Measurements from ENCODE around the gene ENO2. TPM values are rescaled to one million over a fixed set of nuclear protein-coding genes. Genes with fewer than 3 reads are reported as not detected.

Gene ENO2
- total and polyA plus RNA-seq, 4 donors: 1.1 to 3.1 (median 1.4) TPM

GRCh38 chr12:6867413-6868210 is 46.8 kb upstream of the ENO2 start, which contains the start of gene TPI1:
TPI1 (plus strand) TSS chr12:6867531; CDS start chr12:6867567, 36 bp downstream.
- TF ChIP-seq HNF4A (conservative IDR thresholded peaks at IDR 0.05) (peak; percentile 17 to 29), SP1 (IDR thresholded peaks at IDR 0.05) (peak; percentile 4), TAF1 (conservative IDR thresholded peaks at IDR 0.05) (peak; percentile 94), YY1 (IDR thresholded peaks at IDR 0.05) (peak; percentile 93), FOXA2 (IDR thresholded peaks at IDR 0.05) (no peak), EGR1 (IDR thresholded peaks at IDR 0.05; ENCODE audit: low read depth in 2 of 2) (no peak)
- TF ChIP-seq, protein P1, sequence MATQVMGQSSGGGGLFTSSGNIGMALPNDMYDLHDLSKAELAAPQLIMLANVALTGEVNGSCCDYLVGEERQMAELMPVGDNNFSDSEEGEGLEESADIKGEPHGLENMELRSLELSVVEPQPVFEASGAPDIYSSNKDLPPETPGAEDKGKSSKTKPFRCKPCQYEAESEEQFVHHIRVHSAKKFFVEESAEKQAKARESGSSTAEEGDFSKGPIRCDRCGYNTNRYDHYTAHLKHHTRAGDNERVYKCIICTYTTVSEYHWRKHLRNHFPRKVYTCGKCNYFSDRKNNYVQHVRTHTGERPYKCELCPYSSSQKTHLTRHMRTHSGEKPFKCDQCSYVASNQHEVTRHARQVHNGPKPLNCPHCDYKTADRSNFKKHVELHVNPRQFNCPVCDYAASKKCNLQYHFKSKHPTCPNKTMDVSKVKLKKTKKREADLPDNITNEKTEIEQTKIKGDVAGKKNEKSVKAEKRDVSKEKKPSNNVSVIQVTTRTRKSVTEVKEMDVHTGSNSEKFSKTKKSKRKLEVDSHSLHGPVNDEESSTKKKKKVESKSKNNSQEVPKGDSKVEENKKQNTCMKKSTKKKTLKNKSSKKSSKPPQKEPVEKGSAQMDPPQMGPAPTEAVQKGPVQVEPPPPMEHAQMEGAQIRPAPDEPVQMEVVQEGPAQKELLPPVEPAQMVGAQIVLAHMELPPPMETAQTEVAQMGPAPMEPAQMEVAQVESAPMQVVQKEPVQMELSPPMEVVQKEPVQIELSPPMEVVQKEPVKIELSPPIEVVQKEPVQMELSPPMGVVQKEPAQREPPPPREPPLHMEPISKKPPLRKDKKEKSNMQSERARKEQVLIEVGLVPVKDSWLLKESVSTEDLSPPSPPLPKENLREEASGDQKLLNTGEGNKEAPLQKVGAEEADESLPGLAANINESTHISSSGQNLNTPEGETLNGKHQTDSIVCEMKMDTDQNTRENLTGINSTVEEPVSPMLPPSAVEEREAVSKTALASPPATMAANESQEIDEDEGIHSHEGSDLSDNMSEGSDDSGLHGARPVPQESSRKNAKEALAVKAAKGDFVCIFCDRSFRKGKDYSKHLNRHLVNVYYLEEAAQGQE (IDR thresholded peaks at IDR 0.05): peak; percentile 92
- H3K9ac ChIP-seq (ENCODE audit: low read depth in 1 of 2, low read length in 2 of 2): peak within 1 kb of the TSS; percentile 66 to 81
- H3K9me3 ChIP-seq (ENCODE audit: control insufficient read depth in 4 of 4, low read length in 3 of 4): no peaks in the 10 kb centered on the region
- H3K27me3 ChIP-seq (ENCODE audit: control insufficient read depth in 4 of 4, insufficient read depth in 4 of 4, low read length in 3 of 4): no peaks in the 10 kb centered on the region
- under 1% methylated on average over 86 of the region's 86 CpGs for WGBS
- peak within 1 kb of the TSS; percentile 96 to 99 for H3K27ac ChIP-seq (ENCODE audit: low read depth in 1 of 2, low read length in 2 of 2)
- H3K4me3 ChIP-seq (ENCODE audit: low read depth in 1 of 3, low read length in 3 of 3): peak within 1 kb of the TSS; percentile 81 to 95 (median 91)
- H3K36me3 ChIP-seq (ENCODE audit: control insufficient read depth in 4 of 4, insufficient read depth in 3 of 4, low read depth in 1 of 4, low read length in 3 of 4): peaks cover 4 to 35% (median 15%) of the 10 kb centered on the region in 4 donors
- DNase-seq (ENCODE audit: low spot score): peak; percentile 89
- peaks cover 3 to 45% (median 40%) of the 10 kb centered on the region in 4 donors for H3K4me1 ChIP-seq (ENCODE audit: control insufficient read depth in 4 of 4, insufficient read depth in 4 of 4, low read length in 3 of 4)

GRCh38 chr12:6868211-6869048 is 46.0 kb upstream of the ENO2 start:
- Histone ChIP-seq H3K9me3 (ENCODE audit: control insufficient read depth in 4 of 4, low read length in 3 of 4) (no peaks in the 10 kb centered on the region), H3K36me3 (ENCODE audit: control insufficient read depth in 4 of 4, insufficient read depth in 3 of 4, low read depth in 1 of 4, low read length in 3 of 4) (peaks cover 4 to 30% (median 12%) of the 10 kb centered on the region in 4 donors), H3K4me3 (ENCODE audit: low read depth in 1 of 3, low read length in 3 of 3) (peak overlapping the region; percentile 81 to 95 (median 91)), H3K9ac (ENCODE audit: low read depth in 1 of 2, low read length in 2 of 2) (peak overlapping the region; percentile 66 to 81), H3K27me3 (ENCODE audit: control insufficient read depth in 4 of 4, insufficient read depth in 4 of 4, low read length in 3 of 4) (no peaks in the 10 kb centered on the region), H3K4me1 (ENCODE audit: control insufficient read depth in 4 of 4, insufficient read depth in 4 of 4, low read length in 3 of 4) (peaks cover 3 to 50% (median 42%) of the 10 kb centered on the region in 4 donors), H3K27ac (ENCODE audit: low read depth in 1 of 2, low read length in 2 of 2) (peak overlapping the region; percentile 96 to 99)
- DNase-seq (ENCODE audit: low spot score): no peak
- WGBS: 11% methylated on average over 22 of the region's 22 CpGs
- TF ChIP-seq, protein P1 (IDR thresholded peaks at IDR 0.05): no peak
- TF ChIP-seq, protein P2, sequence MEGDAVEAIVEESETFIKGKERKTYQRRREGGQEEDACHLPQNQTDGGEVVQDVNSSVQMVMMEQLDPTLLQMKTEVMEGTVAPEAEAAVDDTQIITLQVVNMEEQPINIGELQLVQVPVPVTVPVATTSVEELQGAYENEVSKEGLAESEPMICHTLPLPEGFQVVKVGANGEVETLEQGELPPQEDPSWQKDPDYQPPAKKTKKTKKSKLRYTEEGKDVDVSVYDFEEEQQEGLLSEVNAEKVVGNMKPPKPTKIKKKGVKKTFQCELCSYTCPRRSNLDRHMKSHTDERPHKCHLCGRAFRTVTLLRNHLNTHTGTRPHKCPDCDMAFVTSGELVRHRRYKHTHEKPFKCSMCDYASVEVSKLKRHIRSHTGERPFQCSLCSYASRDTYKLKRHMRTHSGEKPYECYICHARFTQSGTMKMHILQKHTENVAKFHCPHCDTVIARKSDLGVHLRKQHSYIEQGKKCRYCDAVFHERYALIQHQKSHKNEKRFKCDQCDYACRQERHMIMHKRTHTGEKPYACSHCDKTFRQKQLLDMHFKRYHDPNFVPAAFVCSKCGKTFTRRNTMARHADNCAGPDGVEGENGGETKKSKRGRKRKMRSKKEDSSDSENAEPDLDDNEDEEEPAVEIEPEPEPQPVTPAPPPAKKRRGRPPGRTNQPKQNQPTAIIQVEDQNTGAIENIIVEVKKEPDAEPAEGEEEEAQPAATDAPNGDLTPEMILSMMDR (IDR thresholded peaks at IDR 0.05; ENCODE audit: low read depth, low read length, missing input control): no peak
- no peak for TF ChIP-seq RAD21 (IDR thresholded peaks at IDR 0.05)
- TF ChIP-seq ZBTB33 (IDR thresholded peaks at IDR 0.05): no peak
- no peak for TF ChIP-seq MAX (IDR thresholded peaks at IDR 0.05)
- no peak for TF ChIP-seq TAF1 (conservative IDR thresholded peaks at IDR 0.05)
- no peak for TF ChIP-seq GABPA (IDR thresholded peaks at IDR 0.05 in 1 of 2, conservative IDR thresholded peaks at IDR 0.05 in 1 of 2)
- TF ChIP-seq YY1 (IDR thresholded peaks at IDR 0.05): no peak
- TF ChIP-seq JUND (IDR thresholded peaks at IDR 0.05): no peak
- no peak for TF ChIP-seq RXRA (IDR thresholded peaks at IDR 0.05)
- TF ChIP-seq FOXA1 (IDR thresholded peaks at IDR 0.05): no peak
- no peak for TF ChIP-seq SP1 (IDR thresholded peaks at IDR 0.05)
- TF ChIP-seq EGR1 (IDR thresholded peaks at IDR 0.05; ENCODE audit: low read depth in 2 of 2): no peak
- no peak for TF ChIP-seq HNF4G (IDR thresholded peaks at IDR 0.05)
- TF ChIP-seq, protein P3, sequence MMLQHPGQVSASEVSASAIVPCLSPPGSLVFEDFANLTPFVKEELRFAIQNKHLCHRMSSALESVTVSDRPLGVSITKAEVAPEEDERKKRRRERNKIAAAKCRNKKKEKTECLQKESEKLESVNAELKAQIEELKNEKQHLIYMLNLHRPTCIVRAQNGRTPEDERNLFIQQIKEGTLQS (IDR thresholded peaks at IDR 0.05): no peak
- no peak for TF ChIP-seq HNF4A (conservative IDR thresholded peaks at IDR 0.05)
- no peak for TF ChIP-seq FOXA2 (IDR thresholded peaks at IDR 0.05)
